Measurements from ENCODE around the gene PGBD5. TPM values are rescaled to one million over a fixed set of nuclear protein-coding genes. Genes with fewer than 3 reads are reported as not detected.

PGBD5 gene
- polyA plus RNA-seq, 12 donors = 6.5 to 35.3 (median 16.5) TPM; not detected in 1

- DNase-seq = no peak
Measured at GRCh38 chr1:230307213-230307612, 118.9 kb downstream of the PGBD5 start.

DNA sequence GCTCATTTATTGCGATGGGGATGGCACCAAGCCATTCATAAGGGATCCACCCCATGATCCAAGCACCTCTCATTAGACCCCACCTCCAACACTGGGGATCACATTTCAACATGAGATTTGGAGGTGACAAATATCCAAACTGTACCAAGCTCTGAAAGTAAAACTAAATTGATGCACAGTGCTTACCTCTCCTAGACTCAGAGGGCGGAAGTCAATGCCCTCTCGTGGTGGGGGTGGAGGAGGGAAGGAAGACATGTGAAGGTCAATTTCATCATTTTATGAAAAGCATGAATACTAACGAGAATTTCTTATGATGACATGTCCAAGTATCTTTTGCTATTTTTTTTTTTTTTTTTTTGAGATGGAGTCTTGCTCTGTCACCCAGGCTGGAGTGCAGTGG, 120.0 kb downstream of the PGBD5 start:
- no peak for DNase-seq

DNA sequence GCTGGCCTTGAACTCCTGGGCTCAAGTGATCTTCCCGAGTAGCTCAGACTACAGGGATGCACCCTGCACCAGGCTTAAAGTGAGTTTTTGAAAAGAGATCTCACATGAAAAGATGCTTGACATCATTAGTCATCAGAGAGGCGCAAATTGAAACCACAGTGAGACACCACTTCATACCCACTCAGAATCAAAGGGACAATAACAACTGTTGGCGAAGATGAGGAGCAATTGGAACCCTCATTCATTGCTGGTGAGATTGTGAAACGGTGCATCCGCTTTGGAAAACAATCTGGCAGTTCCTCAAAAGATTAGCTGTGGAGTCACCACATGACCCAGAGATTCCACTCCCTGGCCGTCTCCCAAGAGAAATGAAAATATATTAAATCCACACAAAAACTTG, 122.3 kb downstream of the PGBD5 start:
- DNase-seq = no peak

GRCh38 chr1:230303069-230303468, 123.1 kb downstream of the PGBD5 start:
- no peak for DNase-seq

GRCh38 chr1:230301822-230302221, 124.3 kb downstream of the PGBD5 start:
- no peak for DNase-seq

- no peak for DNase-seq
Measured at GRCh38 chr1:230301322-230301721, 124.8 kb downstream of the PGBD5 start.

- no peak for DNase-seq
Measured at GRCh38 chr1:230300322-230301301, 125.5 kb downstream of the PGBD5 start.

DNA sequence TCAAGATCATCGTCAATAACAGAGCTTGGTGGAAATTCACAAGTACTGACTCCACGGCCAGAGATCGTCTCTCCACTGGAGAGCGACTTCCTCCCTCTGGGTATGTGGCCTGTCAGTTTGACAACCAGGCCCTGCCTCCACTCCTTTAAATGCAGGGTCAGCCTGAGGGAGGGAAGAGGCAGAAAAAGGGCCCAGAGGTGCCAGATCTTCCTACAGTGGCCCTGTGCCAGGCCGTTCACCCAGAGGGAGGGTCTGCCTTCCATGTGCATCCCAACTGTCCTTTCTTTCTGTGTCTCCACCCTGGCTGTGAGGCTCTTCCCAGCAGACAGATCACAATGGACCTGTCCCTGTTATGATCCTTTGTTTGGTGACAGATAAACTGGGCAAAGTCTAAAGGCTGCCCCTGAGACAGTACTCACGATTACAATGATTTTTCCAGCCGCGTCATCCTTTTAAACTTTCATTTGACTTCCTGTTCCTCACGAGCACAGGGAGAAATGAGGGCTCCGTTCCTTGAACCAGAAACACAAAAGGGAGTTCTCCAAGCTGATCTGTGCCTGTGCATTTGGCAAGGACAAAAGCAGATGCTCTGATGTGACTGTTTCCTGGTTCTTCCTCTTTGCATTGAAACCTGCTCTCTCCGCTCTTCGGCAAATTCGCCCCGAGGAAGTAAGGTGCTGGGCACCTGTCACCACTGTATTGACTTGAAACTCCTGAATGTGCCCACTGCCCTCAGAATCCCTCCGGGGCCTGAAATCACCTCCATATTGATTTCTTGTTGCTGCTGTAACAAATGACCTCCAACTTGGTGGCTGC, 126.7 kb downstream of the PGBD5 start:
- no peak for DNase-seq

GRCh38 chr1:230295367-230295766, 130.8 kb downstream of the PGBD5 start:
- no peak for DNase-seq

GRCh38 chr1:230293390-230293700, 132.8 kb downstream of the PGBD5 start:
- DNase-seq = no peak

DNA sequence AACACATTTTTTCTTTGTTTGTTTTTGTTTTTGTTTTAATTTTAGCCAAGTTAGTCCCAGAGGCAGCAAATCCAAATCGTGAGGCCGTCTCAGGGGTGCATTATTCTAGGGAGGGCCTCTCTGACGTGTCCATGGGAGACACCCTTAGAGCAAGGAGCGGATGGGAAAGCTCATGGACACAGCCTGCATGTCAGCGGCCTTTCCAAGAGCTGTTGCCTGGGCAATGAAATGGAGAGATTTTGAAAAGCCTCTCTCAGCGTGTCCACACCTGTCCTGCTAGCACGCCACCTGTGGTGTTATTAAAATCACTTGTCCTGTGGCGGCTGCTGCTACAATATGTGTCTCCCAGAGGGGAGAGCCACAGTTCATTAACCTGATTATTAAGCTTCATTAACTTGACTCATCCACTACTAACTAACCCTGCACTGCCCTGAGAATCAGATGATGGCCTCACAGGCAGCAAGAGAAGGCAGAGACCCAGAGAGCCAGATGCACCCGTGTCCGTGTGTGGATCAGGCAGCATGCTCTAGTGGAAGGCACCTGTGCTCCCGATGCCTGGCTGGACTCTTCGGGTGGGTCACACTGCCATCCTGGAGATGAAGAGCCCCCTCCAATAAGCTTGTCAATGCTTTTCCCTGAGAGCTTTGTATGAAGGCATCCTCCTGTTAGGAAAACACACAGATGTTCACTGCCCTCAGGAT, 133.3 kb downstream of the PGBD5 start:
- DNase-seq = no peak

- no peak for DNase-seq
Measured at GRCh38 chr1:230291731-230292620, 134.2 kb downstream of the PGBD5 start.

GRCh38 chr1:230289350-230289644, 136.8 kb downstream of the PGBD5 start:
- DNase-seq = no peak

GRCh38 chr1:230288641-230289349, 137.3 kb downstream of the PGBD5 start:
- DNase-seq = no peak

- DNase-seq = no peak
Measured at GRCh38 chr1:230287674-230288315, 138.3 kb downstream of the PGBD5 start.

- no peak for DNase-seq
Measured at GRCh38 chr1:230286890-230287269, 139.3 kb downstream of the PGBD5 start.

DNA sequence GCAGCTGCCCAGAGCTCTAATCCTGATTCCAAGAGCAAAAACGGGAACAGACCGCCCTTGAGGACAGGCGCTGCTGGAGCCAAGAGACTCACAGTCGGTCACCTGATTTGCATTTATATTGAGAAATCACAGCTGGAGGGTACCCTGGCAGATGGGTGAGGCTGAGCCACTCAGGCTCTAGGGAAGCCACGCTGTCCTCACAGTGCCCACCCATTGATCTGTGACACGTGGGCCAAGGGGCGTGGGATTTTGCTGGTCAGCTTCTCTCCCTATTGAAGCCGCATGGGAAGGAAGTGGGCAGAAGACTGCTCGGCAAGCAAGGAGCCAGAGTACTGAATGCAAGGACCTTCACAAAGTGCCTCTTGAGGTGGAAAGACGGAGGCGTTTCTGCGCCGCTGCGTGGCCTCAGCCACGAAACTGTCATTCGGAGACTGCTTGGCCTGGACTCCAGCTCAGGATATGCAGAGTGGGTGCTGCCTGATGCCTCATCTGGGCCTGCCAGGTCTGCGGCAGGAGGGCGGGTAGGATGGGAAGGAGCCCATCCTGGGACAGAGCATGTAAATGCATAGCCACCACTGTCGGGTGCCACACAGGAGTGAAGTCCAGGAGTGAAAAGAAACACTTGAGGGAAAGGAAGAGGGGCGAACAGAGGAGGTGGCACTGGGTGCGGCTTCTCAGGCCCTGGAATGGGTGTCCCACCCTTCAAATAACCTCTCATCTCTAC, 139.8 kb downstream of the PGBD5 start:
- no peak for DNase-seq

DNA sequence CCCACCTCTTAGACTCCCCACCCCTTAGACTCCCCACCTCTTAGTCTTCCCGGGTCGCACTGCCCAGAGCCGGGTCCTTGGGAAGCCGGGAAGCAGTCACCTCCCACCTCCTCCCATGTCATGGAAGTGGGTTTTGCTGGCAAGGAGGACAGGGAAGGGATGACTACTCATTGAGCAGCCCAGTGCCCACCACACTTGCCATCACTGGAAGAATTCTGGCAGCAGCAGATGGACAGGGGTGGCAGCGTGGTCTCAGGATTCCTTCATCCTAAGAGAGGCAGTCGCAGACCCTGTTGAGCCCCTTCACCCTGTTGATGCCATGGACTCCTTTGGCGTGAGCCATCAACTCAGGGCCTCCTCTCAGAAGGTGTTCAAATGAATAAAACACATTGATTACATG, 140.8 kb downstream of the PGBD5 start:
- no peak for DNase-seq

- DNase-seq = no peak
Measured at GRCh38 chr1:230284891-230285290, 141.2 kb downstream of the PGBD5 start.

GRCh38 chr1:230283678-230284077, 142.5 kb downstream of the PGBD5 start:
- no peak for DNase-seq

All from muscle of arm (tissue), 12 donors.